HG03432 (cell line): Measurements from ENCODE around the gene NT5DC1.
A peak's percentile ranks its signal among the peaks of the same experiment; 100 is the strongest.
"Not testable (repeated sequence)": the region's sequence is repeated elsewhere in the genome, so short reads cannot be mapped to it uniquely, and the experiment has no call there.

ENCODE experiments used
- ATAC-seq: cut with Tn5 transposase; IDR thresholded peaks from one replicate; pipeline ENCODE4 v1.9.1; 2021; ENCODE audit warnings: mild to moderate bottlenecking, moderate library complexity; ENCODE audit not compliant: unreplicated experiment

NT5DC1 gene

DNA sequence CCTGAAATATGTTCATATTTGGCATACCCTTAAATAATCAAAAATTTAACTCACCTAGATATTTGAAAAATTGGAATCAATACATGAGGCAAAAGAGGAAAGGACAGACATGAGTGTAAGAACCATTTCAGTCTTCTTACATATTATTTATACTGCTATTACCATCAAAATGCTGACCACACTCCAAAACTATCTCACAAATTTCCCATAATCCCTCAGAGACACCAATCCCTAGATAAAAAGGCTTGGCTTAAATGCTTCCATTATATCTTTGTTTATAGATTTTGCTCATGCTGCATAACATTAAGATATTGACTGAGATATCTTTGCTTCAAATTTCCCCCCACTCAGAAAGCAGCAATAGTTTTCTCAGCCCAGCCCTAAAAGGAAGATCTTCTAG, 11.7 kb upstream of the NT5DC1 start:
- ATAC-seq = no peak

DNA sequence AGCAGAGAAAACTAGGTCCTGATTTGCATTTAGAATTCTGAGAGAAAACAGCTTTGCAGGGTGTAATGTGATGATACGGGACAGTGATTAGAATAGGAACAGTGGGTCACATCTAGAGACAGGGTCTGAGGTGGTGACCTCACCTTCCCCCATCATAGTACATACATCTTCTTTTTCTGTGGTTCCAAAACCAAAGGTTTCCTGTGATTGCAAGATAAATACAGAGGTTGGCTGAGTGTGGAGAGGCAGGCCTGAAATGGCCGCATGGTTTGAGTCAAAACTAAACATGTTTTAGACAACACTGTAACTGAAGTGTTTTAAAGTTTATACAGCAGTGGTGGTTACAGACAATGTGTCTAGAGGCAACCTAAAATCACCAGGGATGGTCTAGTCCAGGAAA, 10.4 kb upstream of the NT5DC1 start:
- ATAC-seq = peak; percentile 64

DNA sequence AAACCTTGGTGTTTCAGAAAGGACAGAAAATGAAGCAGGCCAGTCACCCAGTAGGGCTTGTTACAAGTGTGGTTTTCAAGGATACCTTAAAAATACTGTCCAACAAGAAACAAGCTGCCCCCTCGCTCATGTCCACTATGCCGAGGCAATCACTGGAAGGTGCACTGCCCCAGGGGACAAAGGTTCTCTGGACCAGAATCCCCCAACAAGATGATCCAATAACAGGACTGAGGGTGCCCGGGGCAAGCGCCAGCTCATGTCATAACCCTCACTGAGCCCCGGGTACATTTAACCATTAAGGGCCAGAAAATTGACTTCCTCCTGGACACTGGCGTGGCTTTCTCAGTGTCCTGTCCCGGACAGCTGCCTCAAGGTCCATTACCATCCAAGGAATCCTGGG, 6.6 kb upstream of the NT5DC1 start:
- ATAC-seq = no peak

DNA sequence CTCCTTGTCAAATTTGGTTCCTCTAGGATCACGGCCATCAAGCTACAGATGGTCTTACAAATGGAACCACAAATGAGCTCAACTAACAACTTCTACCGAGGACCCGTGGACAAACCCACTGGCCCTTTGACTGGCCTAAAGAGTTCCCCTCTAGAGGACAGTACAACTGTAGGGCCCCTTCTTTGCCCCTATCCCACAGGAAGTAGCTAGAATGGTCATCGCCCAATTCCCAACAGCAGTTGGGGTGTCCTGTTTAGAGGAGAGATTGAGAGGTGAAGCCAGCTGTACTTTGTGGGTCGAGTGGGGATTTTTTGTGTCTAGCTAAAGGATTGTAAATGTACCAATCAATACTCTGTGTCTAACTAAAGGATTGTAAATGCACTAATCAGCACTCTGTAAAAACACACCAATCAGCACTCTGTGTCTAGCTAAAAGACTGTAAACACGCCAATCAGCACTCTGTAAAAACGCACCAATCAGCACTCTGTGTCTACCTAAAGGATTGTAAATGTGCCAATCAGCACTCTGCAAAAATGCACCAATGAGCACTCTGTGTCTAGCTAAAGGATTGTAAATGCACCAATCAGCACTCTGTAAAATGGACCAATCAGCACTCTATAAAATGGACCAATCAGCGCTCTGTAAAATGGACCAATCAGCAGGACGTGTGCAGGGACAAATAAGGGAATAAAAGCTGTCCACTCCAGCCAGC, 4.4 kb upstream of the NT5DC1 start:
- ATAC-seq = not testable (repeated sequence)

DNA sequence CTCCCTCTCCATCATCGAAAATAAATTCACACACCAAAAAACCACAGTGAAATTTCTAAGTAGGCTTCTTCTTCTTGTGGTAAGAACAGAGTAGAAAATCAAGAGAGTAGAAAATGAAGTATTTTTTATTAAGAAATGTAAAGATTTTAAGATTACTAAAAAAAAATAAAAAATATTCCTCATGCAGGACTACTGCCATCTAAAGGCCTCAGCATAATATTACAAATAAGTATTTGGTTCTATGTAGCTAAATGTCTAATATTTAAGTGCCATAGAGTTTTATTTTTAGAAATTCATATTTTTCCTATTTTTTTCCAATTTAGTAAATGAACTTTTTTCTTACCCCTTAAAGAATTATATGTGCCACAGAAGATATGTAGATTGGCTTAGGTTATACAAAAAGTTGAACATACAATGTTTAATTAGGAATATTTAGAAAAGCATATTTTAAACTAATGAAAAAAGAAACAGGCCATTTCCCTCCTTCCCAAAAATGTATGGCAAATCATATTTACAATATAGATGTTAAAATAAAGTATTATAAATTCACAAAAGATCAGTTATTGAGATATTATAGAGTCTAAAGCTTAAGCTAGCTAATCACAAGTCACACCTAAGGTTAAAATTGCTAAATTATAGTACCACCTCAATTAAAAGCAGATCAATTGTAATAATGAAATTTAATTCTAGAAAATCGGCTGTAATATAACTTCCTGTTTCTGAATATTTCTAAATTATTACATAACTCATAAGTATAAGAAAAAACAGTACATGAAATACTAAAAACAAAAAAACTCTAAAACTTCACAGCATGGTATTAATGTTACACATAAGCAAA, 3.5 kb upstream of the NT5DC1 start:
- ATAC-seq = no peak

DNA sequence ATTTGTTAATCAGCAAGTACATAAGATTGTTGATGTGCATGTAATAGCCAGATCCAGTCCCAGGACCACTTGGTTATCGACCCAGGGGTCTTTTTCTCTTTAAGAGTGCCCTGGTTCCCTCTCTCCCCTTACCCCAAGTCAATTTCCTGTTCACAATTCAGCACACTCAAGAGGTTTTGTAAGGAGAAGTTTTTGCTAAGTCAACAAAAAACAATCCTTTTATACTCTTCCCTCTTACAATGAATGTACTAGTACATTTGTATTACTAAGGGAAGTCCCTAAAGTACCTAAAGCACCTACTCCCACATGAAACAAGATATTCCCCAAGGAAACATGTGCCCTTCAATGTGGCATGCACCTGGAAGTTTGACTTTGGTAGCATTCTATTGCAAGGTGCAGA, 1.6 kb upstream of the NT5DC1 start:
- no peak for ATAC-seq

DNA sequence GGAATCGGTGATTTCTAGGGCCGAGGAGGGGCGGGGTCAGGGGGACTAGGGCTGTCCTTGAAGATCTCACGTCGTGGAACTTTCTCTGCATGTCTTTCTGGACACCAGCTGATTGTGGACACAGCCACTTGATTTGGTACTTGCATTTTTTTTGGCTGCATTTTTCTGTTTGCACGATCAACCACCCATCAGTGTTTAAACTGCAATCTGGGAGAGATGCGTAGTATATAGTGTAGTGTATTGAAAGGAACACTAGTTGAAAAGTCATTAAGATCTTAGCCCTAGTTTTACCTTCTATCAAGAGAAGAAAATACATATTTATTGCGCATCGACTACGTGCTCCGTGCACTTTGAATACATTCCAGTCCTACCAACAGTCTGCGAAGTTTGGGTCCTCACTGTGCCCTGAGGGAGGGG, 657 bp downstream of the NT5DC1 start:
- ATAC-seq = no peak

DNA sequence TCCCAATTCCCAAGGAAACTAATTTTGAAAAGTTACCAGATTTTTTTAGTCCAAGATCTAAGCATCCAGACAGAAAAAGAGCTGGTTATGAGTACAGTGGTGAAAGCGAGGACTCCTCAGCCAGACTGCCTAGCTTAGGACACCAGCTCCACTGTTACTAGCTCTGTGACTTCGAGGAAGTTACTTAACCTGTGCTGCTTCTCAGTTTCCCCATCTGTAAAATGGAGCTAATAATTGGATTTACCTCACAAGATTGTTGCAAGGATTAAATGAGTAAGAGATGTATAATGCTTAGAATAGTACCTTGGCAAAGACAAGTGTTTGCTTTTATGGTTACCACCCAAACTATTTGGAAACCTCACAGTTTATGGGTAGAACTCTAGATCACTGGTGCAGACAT, 1.1 kb downstream of the NT5DC1 start:
- ATAC-seq = no peak

DNA sequence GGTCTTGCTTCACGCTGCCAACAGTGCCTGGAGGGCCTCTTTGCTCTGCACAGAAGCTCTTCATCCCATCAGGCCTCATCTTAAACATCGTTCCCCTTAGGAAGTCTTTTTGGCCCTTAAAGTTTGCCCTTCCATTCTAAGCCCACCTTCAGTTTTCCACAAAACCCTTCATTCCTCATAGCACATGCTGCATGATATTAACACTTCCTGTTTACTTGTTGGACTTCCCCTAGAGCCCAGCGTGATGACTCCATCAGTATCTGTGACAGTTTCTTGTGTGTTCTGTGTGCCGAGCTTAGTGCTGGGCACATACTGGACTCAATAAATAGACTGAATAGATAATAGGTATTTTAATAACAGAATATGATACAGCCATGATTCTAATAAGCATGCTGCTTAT, 2.2 kb downstream of the NT5DC1 start:
- no peak for ATAC-seq

DNA sequence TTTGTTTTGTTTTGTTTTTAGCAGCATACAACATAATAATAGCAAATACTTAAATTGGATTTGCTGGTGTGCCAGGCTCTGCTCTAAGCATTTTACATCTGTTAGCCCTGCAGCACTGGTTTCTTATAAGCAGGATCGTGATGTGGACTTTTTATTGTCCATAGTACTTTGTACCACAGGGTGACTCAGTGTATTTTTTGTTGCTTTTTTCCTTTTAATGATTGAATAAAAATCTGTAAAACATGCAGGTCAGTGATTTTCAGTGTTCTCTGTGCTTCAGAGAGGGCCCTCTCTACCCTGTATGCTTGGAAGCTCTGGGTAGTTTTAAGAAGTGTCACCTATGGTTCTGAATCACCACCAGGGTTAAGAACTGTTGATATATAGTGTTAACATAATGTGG, 4.0 kb downstream of the NT5DC1 start:
- no peak for ATAC-seq

DNA sequence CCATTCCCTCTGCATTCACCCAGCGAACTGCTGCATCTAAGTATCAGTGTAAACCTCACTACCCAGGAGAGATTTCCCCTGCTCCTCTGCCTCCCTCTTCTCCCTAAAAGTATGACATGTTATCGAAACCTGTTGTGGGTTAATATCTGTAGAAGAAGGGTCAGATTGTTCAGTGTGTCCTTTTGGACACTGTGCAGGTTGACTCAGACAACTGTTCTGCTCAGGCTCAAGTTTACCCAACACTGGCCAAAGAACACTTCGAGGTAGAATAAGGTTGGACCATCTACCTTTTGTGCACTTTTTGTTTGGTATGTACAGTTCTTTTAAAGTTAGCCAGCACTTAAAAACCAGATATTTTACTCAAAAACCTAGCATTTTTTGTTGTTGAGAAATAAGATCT, 4.6 kb downstream of the NT5DC1 start:
- no peak for ATAC-seq

DNA sequence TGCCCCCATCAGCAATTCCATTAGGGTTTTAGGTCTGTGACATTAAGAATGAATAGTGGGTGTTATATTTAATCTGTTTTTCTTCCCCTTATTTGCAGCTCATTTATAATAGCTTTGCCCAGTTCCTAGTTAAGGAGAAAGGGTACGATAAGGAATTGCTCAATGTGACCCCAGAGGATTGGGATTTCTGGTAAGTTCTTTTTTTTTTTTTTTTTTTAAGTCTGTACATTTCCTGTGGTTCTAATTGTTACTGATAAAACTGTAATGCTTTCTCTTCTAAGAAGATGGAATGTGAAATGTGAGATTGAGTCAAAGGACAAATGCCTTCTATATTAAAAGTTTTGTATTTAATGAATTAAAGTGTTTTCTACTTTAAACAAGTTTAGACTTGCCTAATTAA, 5.5 kb downstream of the NT5DC1 start:
- ATAC-seq = no peak

DNA sequence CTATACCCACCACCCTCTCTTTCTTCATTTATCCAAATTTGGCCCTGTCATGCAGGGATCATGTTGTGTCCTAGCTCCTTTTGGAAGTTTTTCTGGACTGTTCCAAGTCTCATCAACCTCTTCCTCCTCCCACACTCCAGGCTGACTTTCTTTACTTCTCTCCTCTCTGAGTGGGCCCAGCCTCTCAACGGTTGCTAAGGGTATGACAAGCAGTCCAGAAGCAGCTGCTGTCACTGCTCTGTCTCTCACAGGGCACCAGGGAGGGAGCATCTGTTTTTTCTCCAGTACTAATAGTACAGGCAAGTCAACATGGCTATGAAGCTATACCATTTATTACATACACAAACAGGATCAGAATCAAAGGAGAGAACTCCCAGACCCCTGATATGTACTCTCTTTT, 8.2 kb downstream of the NT5DC1 start:
- ATAC-seq = no peak

DNA sequence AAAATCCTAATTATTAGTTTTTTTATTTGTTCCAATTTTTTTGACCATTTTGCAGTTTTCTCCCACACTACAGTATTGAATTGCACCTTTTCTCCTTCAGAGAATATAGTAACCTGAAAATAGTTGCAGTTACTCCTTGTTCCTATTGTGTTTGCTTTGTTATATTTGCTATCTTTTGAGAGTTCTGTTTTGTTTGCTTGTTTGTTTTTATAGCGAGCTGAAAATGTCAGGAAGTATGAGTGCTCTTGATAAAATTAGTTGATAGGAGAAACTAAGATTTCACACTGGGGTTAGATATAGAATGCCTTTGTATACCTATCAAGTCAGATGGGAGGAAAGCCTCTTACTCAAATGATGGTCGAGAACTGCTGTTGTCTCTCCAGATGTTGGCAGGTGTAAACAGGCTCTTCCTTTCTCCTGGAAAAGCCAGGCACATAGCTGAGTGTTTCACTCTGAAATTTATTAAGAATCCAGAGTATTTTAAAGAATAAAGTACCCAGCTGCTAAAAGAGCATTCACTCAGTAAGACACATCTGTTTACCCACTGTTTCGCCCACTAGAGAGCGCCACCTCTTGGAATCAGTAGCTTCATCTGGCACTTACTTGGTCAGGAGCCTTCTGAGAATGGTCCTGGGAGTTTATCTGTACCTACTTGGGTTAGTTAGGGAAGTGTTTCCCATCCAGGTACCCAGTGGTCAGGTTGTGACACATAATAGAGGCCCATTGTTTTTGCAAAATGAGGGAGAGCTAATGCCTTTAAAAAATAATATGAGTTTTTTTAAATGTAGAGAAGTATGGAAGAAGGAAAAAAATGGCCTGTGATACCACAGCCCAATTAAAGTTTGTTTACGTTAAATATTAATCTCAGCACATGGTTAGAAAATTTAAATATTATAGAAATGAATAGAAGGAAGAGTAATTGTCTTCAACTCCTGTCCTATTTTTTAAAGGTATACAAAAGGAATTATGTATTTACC, 11.2 kb downstream of the NT5DC1 start:
- peak; percentile 86 for ATAC-seq

DNA sequence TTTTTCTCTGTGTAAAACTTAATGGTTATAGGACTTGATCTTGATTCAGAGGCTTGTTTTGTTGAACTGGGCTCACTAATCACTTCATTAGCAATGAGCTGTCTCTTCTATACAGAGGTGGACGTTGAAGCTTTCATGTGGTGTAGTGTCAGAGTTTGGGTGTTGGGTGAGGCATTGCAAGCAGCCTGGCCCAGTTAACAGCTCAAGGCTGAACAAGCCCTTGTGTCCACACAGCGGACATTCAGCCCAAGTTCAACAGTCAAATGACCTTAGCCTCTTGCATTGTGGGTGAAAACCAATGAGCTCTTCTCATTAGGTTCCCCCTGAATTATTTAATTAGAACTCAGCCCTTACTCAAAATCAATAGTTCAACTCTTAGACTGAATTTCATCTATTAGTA, 12.7 kb downstream of the NT5DC1 start:
- ATAC-seq = no peak

DNA sequence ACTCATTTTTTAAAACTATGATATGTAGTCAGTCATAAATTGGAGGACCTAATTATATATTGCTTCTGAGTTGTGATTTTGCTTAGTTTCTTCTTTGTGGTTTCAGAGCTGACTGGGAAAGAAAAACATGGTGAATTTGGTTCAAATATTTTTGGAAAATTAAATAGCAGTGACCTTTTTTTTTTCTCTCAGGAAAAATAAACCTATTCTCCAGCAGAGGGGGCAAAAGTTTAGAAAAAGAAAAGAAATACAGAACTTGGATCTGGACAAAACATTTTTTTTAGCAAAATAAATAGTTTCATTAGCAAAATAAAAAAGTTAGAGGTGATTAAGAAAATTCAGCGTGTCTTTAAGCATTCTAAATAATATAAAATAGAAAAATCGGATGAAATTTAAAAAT, 15.1 kb downstream of the NT5DC1 start:
- no peak for ATAC-seq

DNA sequence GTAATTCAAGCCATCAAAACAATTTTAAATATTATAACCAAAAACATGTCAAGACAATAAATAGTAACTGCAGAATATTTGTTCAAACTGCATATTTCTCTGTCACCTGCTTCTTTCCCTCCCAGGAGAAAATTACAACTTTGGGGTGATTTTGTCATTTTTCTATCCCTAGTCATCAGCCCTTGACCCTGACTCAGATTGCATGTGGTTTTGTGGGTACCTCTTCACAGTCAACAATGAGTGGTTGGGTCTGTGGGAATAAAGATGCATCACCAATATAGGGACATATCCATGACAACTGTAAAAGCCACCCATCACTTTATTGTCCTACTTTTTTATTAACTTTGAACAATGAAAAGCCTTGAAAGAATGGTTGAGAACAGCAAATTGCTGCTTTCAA, 18.0 kb downstream of the NT5DC1 start:
- no peak for ATAC-seq

DNA sequence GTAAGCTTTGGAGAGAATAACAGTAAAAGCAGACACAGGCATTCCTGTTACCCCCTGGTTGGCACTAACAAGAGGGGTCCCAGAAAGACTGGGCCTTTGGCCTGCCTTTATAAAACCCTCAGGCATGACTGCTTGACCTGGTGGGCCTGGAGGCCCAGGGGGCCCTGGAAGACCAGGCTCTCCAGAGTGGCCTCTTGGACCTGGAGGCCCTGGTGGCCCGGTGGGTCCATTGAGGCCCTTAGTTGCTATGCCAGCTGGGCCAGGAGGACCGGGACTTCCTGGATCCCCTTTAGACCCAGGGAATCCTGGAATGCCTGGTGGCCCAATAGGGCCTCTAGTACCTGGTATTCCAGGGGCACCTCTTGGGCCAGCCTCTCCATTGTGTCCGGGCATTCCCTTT, 19.8 kb downstream of the NT5DC1 start:
- ATAC-seq = no peak

DNA sequence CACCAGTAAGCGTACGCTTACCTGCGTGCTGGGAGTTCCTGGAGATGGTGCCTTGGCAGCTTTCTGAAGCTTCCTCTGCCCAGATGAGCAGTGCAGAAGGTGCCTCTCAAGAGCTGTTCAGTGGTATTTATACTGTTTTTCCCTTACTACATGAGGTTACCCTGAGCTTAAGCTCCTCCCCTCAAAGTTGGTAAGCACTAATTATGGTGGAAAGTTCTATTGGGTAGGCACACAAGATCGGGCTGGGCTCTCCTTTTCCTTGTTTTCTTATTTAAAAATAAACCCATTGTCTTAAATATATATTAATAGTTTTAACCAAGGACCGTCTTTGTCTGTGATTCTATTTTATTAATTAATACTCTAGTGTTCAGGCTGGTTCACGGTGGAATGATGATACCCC, 25.4 kb downstream of the NT5DC1 start, which contains the start of gene COL10A1:
Gene COL10A1, minus strand, starts transcription at position 101 of the 400 bp plus-strand sequence. CDS start 640 bp downstream, outside the sequence.
- no peak for ATAC-seq

DNA sequence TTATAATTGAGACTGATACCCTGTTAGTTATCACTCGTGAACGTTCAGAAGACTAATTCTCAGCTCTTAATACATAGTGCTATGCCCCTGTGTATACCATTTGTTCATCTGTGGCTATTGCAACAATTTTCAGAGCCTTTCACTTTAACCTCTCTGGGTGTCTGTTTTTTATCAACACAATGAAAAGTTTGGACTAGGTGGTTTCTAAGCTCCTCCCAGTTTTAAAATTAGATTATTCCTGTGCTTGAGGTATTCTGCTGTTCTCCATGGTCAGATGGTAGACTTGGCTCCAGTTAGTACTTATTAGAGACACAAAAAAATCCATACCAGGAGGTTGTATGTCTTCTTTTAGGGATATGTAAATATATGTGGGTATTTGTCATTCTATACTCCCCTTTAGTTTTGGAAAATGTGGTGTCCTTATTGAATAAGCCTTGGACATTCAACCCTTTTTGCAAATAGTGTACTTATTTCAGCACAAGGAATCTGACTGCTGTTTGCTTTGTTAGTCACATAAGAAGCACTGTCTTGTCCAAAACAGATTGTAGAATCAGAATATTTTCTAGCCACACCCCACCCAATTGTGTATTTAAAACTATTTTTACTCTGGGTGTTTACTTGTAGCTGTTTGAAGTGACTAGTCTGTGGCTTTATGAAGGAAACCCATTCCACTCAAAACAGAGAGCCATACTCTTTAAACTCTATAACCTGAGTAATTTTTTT, 27.3 kb downstream of the NT5DC1 start:
- no peak for ATAC-seq

DNA sequence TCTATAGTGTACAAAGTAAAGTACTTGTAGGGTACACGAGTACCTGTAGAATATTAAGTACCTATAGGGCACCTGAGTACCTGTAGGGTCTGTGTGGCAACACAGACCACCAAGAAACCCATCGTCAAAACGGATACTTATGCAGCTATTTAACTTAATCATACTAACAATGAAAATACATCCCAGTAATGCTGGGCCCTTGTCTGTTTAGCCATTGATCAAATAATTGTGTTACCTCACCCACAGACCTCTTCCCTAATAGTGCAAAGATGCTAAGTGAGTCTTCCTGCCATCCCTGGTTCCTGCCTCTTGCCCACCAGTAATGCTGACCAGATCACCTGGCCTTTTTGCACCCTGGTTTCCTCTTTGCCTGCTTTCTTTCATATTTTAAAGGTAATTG, 32.8 kb downstream of the NT5DC1 start:
- no peak for ATAC-seq
